IMR-90 (cell line): ENCODE measurements around the gene CIT. TPM values are rescaled to one million over a fixed set of nuclear protein-coding genes. Genes with fewer than 3 reads are reported as not detected.

Source experiments
- ATAC-seq: fragments of 200-7000 bp; cut with Tn5 transposase; 2 replicates; pipeline ENCODE4 v1.9.1; 2020; ENCODE audit warnings: low read depth, mild to moderate bottlenecking, moderate library complexity
- BruUV-seq: library from RNA; stranded (reverse); fragments of 400-500 nt; replicated peaks from 2 replicates; lab custom pipeline; 2021; lab: Mats Ljungman, UMichigan
- CTCF ChIA-PET: fragments of 300-600 bp; formaldehyde crosslinking; extraction: SDS; loops from one replicate; lab custom pipeline; 2021; ENCODE audit warnings: antibody characterized with exemption; lab: Yijun Ruan, JAX
- POLR2A ChIA-PET: fragments of 300-600 bp; sonication (Branson Sonifier 250); formaldehyde crosslinking; loops from one replicate; lab custom pipeline; 2022; ENCODE audit warnings: antibody characterized with exemption; ENCODE audit not compliant: unreplicated experiment; lab: Charles Lee
- DNase-seq: peaks from one replicate; pipeline ENCODE4 v3.0.0; 2013
- H2AFZ ChIP-seq: replicated peaks from 2 replicates; pipeline ENCODE3; 2013; ENCODE audit warnings: low read length, mild to moderate bottlenecking; ENCODE audit not compliant: poor library complexity
- H2AK5ac ChIP-seq: 2 replicates; pipeline ENCODE4 v1.6.1; 2013; ENCODE audit warnings: low read depth, low read length, inconsistent platforms
- H2AK9ac ChIP-seq: replicated peaks from 2 replicates; pipeline ENCODE3; 2013; ENCODE audit warnings: mild to moderate bottlenecking, low read depth, low read length, moderate library complexity; ENCODE audit not compliant: poor library complexity
- H2BK120ac ChIP-seq: 2 replicates; pipeline ENCODE4 v1.6.1; 2013; ENCODE audit warnings: low read depth, low read length, inconsistent platforms
- H2BK15ac ChIP-seq: 3 replicates; pipeline ENCODE4 v1.6.1; 2013; ENCODE audit warnings: low read depth, low read length, inconsistent platforms
- H2BK20ac ChIP-seq: 2 replicates; pipeline ENCODE4 v1.6.1; 2013; ENCODE audit warnings: low read depth, mild to moderate bottlenecking, inconsistent platforms, low read length, moderate library complexity
- H2BK5ac ChIP-seq: 2 replicates; pipeline ENCODE4 v1.6.1; 2013; ENCODE audit warnings: mild to moderate bottlenecking, low read depth, low read length, inconsistent platforms; ENCODE audit not compliant: poor library complexity, severe bottlenecking
- H3K14ac ChIP-seq: replicated peaks from 2 replicates; pipeline ENCODE4 v1.6.1; 2013; ENCODE audit warnings: low read depth, low read length, inconsistent platforms
- H3K18ac ChIP-seq: 2 replicates; pipeline ENCODE4 v1.6.1; 2013; ENCODE audit warnings: low read depth, low read length, control low read depth
- H3K23ac ChIP-seq: 2 replicates; pipeline ENCODE4 v1.6.1; 2013; ENCODE audit warnings: low read depth, low read length, inconsistent platforms
- H3K27ac ChIP-seq: 2 replicates; pipeline ENCODE4 v1.5.1; 2013; ENCODE audit warnings: mild to moderate bottlenecking, control low read depth, low read length; ENCODE audit not compliant: insufficient read depth
- H3K27me3 ChIP-seq: 2 replicates; pipeline ENCODE4 v1.6.1; 2013; ENCODE audit warnings: low read length; ENCODE audit not compliant: control insufficient read depth, insufficient read depth
- H3K36me3 ChIP-seq: 2 replicates; pipeline ENCODE4 v1.6.1; 2013; ENCODE audit warnings: low read length, mixed read lengths; ENCODE audit not compliant: control insufficient read depth, insufficient read depth
- H3K4ac ChIP-seq: 2 replicates; pipeline ENCODE4 v1.6.1; 2013; ENCODE audit warnings: low read depth, low read length, inconsistent platforms
- H3K4me1 ChIP-seq: 2 replicates; pipeline ENCODE4 v1.6.1; 2013; ENCODE audit warnings: low read length, mixed read lengths; ENCODE audit not compliant: control insufficient read depth, insufficient read depth
- H3K4me2 ChIP-seq: 2 replicates; pipeline ENCODE4 v1.6.1; 2013; ENCODE audit warnings: low read depth, mild to moderate bottlenecking, control low read depth, low read length, moderate library complexity
- H3K4me3 ChIP-seq: 2 replicates; pipeline ENCODE4 v1.5.1; 2013; ENCODE audit warnings: low read depth, mild to moderate bottlenecking, control low read depth, low read length, moderate library complexity; ENCODE audit not compliant: insufficient read depth
- H3K56ac ChIP-seq: 2 replicates; pipeline ENCODE4 v1.6.1; 2013; ENCODE audit warnings: low read length, inconsistent platforms; ENCODE audit not compliant: insufficient read depth; ENCODE audit errors: extremely low read depth
- H3K79me1 ChIP-seq, 2 experiments: 2 replicates each; pipeline ENCODE4 v1.6.1; 2013; ENCODE audit warnings: low read length in 2 of 2, inconsistent platforms in 1 of 2, low read depth in 1 of 2
- H3K9ac ChIP-seq: 2 replicates; pipeline ENCODE4 v1.6.1; 2013; ENCODE audit warnings: low read depth, low read length, control low read depth
- H3K9me1 ChIP-seq: 2 replicates; pipeline ENCODE4 v1.6.1; 2013; ENCODE audit warnings: low read length, inconsistent platforms; ENCODE audit not compliant: insufficient read depth
- H3K9me3 ChIP-seq: 2 replicates; pipeline ENCODE4 v1.6.1; 2013; ENCODE audit warnings: low read length; ENCODE audit not compliant: control insufficient read depth, insufficient read depth
- H4K20me1 ChIP-seq: 2 replicates; pipeline ENCODE4 v1.6.1; 2013; ENCODE audit warnings: low read length, inconsistent platforms; ENCODE audit not compliant: insufficient read depth
- H4K5ac ChIP-seq: 2 replicates; pipeline ENCODE4 v1.6.1; 2013; ENCODE audit warnings: mild to moderate bottlenecking, low read depth, low read length, control low read depth
- H4K8ac ChIP-seq, 2 experiments: 2 replicates each; pipeline ENCODE4 v1.6.1; 2013; ENCODE audit warnings: low read depth in 2 of 2, low read length in 2 of 2, control low read depth in 1 of 2, inconsistent platforms in 1 of 2
- H4K91ac ChIP-seq: 2 replicates; pipeline ENCODE4 v1.6.1; 2013; ENCODE audit warnings: low read depth, low read length, inconsistent platforms; ENCODE audit not compliant: insufficient read depth
- BHLHE40 ChIP-seq: fragments of 150-350 bp; IDR thresholded peaks from 2 replicates; pipeline ENCODE4 v1.6.1; 2016; ENCODE audit warnings: mild to moderate bottlenecking, low read depth, low read length
- CHD1 ChIP-seq: IDR thresholded peaks from 2 replicates; pipeline ENCODE4 v1.6.1; 2012; ENCODE audit warnings: low read depth, low read length, improper control_type of control experiment
- MXI1 ChIP-seq: IDR thresholded peaks from 2 replicates; pipeline ENCODE4 v1.6.1; 2012; ENCODE audit warnings: low read depth, mild to moderate bottlenecking, low read length, moderate library complexity, borderline replicate concordance
- RFX5 ChIP-seq: IDR thresholded peaks from 2 replicates; pipeline ENCODE4 v1.8.0; 2012; ENCODE audit warnings: low read depth, mild to moderate bottlenecking, low read length, moderate library complexity
- WGBS, 2 experiments: methylation state at CpG; one replicate each; pipeline versions ENCODE4 v1.1.5 to v1.1.7; 2013; ENCODE audit warnings: missing lambda C conversion rate in 2 of 2; ENCODE audit not compliant: insufficient read length in 1 of 2; ENCODE audit errors: extremely low coverage in 2 of 2; 5-methylcytosine and 5-hydroxymethylcytosine counted together
- dilution Hi-C: fragments of 300-500 bp; cut with HindIII; formaldehyde crosslinking; loops from one replicate; pipeline ENCODE4 v1.14.3; 2018; ENCODE audit warnings: low sequenced_read_pairs; ENCODE audit not compliant: unreplicated experiment
- in situ Hi-C: fragments of 300-500 bp; cut with MboI; formaldehyde crosslinking; loops from 3 replicates; pipeline ENCODE4 v1.14.3; 2019; ENCODE audit warnings: low sequenced_read_pairs, inconsistent platforms, mixed read lengths
- intact Hi-C: fragments of 100-400 bp; cut with micrococcal nuclease; formaldehyde crosslinking; loops from 2 replicates; pipeline ENCODE4 v1.10.0; 2022
- polyA plus RNA-seq, 3 experiments: library from polyadenylated mRNA; depleted of rRNA; stranded (reverse); fragments of >200 nt; gene quantifications; 2 replicates each; pipeline ENCODE4 v1.2.3, GENCODE V29; 2012; ENCODE audit warnings: low replicate concordance in 1 of 3
- total RNA-seq: library from RNA; depleted of rRNA; stranded (reverse); fragments of >200 nt; gene quantifications from 2 replicates; pipeline ENCODE4 v1.2.3, GENCODE V29; 2012

Gene CIT
- total and polyA plus RNA-seq, 2 of the 4 experiments (the other 2 are of a cell fraction): 13.1 to 21.0 TPM

GRCh38 chr12:119683816-119684215, 193.3 kb downstream of the CIT start:
- Histone ChIP-seq H3K14ac (no peak overlapping the region), H3K4ac (no peak overlapping the region), H2BK5ac (no peak overlapping the region), H4K91ac (no peak overlapping the region), H3K27me3 (no peaks in the 10 kb centered on the region), H4K5ac (no peak overlapping the region), H2BK20ac (no peak overlapping the region), H3K27ac (no peak overlapping the region), H3K18ac (no peak overlapping the region), H4K8ac (no peak overlapping the region), H4K20me1 (no peaks in the 10 kb centered on the region), H2AK5ac (no peak overlapping the region), H2AK9ac (no peak overlapping the region), H3K4me3 (no peak overlapping the region), H3K4me2 (no peak overlapping the region), H2AFZ (peak overlapping the region; percentile 0), H3K4me1 (no peaks in the 10 kb centered on the region), H2BK15ac (no peak overlapping the region), H2BK120ac (no peak overlapping the region; the same call in 1 of the 2 replicates), H3K23ac (no peak overlapping the region), H3K9me3 (no peaks in the 10 kb centered on the region), H3K9ac (no peak overlapping the region), H3K9me1 (peaks cover 5% of the 10 kb centered on the region; the same call in 1 of the 2 replicates), H3K79me1 (no peaks in the 10 kb centered on the region), H3K56ac (no peak overlapping the region), H3K36me3 (peaks cover 32% of the 10 kb centered on the region)
- intact Hi-C loops: no loop called here
- ATAC-seq: peak; percentile 9; the same call in 1 of the 2 replicates
- BruUV-seq: no TSS peak
- CTCF ChIA-PET: interaction anchor here (1.9 kb wide), 1 partner anchor 16 kb away, joined by 4 read pairs; the partner anchor contains the start of gene PRKAB1
- no CpG with 5 or more reads among the region's 3 CpGs for WGBS, 2 experiments
- in situ Hi-C loops: no loop called here
- POLR2A ChIA-PET: no interaction called here
- no peak for DNase-seq
- no peak for TF ChIP-seq CHD1
- TF ChIP-seq RFX5: no peak
- TF ChIP-seq BHLHE40: no peak
- TF ChIP-seq MXI1: no peak
- dilution Hi-C loops: no loop called here
